ENCODE data around the gene LRRC3C.

LRRC3C gene

DNA sequence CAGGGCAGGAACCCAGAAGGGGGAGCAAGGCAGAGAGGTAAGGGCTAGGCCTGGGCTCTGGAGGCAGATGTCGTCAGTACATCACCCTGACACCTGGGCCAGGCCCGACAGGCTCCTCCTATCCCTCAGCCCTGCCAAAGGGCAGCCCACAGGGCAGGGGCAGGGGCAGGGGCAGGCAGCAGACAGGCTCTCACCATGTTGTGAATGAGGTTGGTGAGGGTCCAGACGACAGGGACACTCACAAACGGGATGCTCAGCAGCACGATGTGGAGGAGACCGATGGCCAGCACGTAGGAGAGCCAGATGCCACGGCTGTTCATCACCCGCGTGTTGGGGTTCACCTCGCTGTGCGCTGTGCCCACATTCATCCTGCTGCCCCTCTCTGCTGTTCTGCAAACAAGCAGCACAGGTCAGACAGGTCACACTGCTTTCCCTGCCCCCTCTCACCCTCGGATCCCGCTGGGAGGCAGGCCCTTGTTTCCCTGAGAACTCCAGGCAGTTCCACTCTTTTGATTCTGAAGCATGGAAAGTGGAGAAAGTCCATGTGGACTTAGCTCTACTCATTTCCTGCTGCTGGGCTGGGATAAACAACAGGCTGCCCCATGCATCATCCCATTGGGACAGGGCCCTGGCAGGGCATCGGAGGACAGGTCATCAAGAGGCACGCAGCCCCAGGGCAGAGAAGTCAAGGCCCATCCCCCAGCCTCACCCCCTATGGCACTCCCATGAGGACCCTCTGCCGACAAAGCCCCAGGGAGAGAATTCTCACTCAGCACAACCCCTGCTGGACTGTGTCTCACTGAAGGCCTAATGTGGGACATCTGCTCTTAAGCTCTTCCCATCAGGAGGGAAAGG is 3.5 kb upstream of the LRRC3C start:
- DNase-seq (ENCODE audit: low spot score), result no peak

DNA sequence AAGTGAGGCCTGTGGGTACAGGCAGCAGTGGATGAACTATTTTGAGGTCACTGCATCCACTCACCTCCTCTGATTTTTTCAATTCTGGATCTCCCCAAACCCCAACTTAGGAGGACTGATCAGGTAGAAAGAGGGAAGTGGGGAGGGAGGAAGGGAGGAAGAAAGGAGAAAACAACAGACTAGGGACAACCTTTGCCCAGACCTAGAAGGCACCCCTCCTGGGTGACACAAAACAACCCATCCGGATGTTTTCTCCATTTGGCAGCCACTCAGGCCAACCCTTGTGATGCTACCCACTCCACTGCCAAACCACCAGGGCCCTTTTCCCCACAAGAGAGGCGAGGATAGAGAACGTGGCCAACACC is 2.9 kb upstream of the LRRC3C start:
- DNase-seq (ENCODE audit: low spot score), result no peak

DNA sequence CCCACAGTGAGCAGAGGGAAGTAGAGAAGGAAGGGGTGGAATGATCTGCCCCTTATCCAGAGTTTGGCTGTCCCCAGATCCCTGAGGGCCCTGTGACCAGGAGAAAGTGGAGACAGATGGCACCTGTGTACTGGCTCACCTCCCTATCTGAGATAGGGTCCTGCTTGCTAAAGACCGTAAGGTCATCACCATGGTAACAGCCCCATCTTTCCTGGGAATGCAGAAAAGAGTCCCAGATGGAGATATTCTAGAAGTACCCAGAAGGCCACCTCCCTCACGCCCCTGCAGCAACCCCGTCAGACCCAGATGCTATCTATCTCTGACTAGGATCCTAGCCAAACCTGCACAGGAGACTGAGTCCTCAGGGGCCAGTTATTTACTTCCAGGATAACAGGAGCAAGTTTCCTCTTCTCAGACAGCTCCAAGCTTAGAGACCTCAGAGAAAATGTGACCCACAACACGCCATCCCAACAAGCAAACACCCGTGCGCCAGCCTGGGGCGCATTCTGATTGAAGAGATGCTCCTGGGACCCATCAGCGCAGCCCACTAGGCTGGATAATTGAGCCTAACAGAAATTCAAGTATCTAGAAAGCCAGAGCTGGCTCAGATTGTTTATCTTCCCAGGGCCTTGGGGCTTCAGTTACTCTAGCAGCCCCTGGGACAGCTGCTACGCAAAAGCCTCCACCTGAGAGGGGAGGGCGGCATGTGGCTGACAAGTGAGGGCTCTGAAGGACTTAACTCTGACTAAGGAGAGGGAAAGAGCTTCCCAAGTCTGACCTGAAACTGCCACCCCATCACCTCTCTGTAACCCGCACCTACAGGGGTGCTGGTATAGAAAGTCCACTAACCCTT is 2.0 kb upstream of the LRRC3C start:
- DNase-seq (ENCODE audit: low spot score), result no peak

DNA sequence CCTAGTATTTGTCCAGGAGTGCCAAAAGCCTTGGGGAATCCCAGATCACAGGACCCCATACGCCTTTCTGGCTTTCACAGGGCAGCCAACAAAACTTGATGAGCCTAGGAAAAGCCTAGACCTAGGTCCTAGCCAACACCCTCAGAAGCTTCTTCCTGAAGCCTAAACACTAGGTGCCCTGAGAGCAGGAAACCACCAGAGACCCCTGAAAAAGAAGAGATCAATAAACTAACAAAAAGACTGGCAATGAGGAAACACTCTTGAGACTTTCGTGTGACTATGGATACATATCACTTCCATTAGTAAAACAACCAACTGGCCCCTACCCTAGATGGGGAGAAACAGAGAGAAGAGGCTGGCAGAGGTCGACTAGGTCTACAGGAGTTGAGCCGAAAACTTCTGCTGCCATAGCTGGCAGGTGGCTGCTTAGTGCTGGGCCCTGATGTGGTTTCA is 1.4 kb upstream of the LRRC3C start:
- DNase-seq (ENCODE audit: low spot score), result no peak

DNA sequence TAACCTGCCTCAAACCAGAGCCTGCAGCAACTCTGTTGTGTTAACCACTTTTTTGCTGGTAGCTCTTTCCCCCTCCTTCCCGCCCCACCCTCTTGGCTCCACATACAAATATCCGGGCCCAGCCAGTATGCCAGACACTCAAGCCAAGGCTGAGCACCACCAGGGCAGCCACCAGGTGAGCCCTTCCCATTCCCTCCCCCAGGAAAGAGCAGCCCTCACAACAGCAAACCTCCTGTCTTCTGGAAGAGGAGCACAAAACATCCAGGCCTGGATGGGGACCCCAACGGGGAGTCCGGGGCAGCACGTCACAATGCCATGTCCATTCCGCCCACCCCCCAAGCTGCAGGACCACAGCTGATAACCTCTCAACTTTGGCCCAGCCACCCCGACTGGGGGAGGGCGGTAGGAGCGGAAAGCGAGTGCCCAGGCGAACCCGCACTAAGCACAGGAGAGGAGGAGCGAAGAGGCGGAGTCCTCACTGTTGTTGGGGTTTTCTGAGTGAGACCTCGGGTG is 888 bp upstream of the LRRC3C start:
- peak; percentile 42 for DNase-seq (ENCODE audit: low spot score)

DNA sequence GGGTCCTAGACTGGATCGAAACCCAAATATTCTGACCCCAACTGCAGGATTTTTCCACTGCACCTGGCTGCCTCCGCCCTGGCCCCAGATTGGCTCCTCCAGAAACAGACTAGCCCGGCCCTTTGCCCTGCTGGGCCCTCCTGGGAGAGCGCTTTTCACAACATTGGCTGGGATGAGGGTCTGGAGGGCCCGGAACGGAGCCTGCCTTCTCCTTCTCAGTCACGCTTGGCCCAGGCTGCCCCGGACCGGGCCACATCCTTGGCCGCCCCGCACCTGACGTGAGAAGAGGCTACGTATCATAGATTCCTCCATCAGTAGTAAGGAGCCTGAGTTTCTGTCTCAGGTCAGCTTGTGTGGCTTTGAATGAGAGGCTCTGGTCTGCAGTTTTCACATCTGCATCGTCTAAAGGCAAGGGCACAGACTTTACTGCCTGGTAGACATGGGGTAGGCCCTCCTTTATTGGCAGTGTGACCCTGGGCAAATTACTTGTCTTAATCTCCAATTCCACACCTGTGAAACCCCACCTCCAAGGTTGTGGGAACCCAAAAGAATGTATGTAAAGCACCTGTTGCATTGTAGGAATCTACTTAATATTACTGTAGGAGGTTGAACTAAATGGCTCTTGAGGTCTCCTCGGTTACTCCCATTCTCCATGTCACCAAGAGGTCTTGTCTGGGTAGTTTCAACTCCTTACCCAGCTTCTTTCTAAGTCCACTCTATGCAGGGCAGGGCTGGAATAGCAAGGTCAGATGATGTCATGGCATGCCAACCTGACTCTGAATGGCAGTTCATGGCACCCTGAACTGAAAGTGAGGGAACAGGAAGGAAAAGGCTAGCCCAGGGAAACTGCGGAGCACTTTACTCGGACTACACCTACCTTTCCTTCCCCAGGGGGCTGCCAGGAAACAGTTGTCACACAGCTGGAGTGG is 661 bp downstream of the LRRC3C start:
- DNase-seq (ENCODE audit: low spot score), result peak; percentile 67

DNA sequence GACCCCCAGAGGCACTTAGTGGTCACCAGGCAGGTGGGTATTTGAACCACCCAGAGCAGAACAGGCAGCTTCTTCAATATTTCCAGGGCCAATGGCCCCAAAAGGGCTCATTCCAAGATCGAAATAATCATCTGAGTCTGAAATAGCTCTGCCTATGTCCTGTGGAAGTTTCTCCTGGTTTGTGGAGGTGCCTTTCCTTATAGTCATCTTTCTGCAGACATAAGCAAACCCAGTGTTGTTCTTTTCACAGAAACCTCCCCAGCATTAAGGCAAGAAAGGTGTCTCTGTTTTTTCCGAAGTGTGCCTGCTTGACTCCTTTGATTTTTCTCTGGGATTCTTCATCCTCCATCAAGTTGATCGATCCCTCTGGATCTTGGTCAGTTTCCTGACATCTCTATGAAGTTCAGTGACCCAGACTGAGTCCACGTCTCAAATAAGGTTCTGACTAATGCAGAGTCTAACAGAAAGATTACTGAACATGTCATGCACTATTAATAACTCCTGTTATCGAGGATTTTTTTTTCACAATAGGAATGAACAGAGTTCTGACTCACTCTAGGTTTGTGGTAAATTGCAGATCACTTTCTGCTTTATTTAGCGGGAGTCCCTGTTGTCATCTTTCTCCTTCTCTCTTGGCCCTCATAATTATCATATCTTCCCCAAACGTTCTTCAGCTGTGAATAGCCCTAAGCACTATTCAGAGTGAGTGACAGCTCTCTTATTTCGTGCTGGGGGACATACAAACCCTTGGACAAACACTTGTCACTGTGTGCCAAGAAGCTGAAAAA is 1.5 kb downstream of the LRRC3C start:
- no peak for DNase-seq (ENCODE audit: low spot score)

DNA sequence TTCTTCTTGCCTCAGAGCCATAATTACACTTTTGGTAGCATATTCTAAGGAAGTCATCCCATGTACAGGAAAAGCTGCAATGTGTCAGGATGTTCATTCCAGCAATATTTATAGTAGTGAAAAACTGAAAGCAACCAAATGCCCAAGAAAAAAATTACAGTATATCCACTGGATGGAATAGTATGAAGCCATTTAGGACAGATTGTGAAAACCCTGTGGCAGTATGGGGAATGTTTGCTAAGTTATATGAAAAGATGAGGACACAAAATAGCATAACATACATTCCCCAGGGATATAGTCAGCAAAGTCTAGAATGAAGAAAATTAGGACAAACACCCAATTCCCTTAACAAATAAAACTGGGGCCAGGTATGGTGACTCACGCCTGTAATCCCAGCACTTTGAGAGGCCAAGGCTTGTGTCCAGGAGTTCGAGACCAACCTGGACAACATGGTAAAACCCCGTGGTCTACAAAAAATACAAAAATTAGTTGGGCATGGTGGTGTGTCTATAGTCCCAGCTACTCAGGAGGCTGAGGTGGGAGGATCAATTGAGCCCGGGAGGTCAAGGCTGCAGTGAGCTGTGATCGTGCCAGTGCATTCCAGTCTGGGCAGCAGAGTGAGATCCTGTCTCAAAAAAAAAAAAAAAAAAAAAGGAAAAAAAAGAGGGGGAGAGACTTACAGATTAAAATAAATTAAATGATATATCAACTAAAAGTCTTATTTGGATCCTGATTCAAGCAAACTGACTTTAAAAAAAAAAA is 2.3 kb downstream of the LRRC3C start:
- DNase-seq (ENCODE audit: low spot score), result no peak

DNA sequence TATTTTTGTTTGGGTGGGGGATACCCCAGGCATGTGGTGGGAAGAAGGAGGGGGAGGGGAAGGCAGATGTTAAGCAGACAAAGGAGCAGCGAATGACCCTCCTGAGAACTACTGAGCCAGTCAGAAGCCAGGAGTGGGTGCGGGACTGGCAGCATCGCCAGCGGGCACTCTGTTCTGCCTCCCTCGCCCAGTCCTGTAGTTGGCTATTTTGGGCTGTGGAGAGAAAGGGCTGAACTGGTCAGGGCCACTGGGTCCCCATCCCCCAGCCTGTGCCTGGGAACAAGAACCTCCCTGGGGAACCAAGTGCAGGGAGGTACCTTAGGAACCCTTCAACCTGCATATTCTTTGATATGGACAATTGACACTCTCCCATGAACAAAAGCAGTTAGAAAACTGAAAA is 6.4 kb downstream of the LRRC3C start:
- DNase-seq (ENCODE audit: low spot score), result no peak

DNA sequence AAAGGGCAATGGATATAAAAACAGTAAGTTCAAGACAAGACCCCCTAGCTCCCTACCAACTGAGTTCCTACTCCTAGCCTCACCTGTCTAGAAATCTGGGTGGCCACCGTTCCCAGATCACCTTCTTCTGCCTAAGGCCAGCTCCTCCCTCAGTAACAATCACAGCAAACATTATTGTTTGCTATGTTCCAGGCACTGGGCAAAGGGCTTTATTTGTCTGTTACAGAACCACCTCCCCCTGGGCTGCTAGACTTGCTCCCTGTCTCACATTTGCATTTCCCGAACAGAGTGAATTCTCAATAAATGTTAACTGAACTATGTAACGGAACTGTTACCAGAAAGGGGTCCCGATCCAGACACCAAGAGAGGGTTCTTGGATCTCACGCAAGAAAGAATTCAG is 6.8 kb downstream of the LRRC3C start:
- no peak for DNase-seq (ENCODE audit: low spot score)

DNA sequence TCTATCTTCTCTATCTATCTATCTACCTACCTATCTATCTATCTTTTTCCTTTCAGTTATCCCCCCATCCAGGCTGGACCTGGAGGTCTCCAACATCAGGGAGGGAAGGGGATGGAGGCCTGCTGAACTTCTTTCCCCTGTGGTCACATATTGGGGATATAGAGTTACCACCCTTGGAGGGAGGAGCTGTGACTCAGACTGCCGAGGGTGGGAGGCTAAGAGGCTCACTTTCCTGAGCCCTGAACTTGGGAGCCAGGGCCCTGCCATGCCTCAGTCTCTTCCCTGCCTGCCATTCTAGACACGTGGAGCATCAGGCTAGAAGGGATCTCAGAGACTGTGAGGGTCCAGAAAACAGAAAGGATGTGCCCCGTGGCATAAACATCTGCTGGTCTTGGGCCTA is 8.4 kb downstream of the LRRC3C start:
- DNase-seq (ENCODE audit: low spot score), result no peak

DNA sequence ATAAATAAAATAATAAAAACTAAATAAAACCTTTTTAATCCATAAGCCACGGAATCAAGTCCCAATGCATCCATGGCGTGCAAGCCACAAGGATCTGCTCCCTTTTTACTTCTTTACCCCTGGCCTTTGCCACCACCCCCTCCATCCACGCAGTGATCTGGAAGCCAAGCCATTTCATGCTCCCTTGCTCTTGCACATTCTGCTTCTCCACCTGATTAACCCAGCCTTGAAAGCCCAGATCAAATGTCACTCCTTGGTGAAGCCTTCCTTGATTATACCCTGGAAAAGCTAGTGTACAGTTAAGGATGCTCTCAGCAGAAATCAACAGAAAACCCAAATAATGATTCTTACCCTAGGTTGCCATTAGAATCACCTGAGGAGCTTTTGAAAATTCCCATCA is 9.9 kb downstream of the LRRC3C start:
- no peak for DNase-seq (ENCODE audit: low spot score)

DNA sequence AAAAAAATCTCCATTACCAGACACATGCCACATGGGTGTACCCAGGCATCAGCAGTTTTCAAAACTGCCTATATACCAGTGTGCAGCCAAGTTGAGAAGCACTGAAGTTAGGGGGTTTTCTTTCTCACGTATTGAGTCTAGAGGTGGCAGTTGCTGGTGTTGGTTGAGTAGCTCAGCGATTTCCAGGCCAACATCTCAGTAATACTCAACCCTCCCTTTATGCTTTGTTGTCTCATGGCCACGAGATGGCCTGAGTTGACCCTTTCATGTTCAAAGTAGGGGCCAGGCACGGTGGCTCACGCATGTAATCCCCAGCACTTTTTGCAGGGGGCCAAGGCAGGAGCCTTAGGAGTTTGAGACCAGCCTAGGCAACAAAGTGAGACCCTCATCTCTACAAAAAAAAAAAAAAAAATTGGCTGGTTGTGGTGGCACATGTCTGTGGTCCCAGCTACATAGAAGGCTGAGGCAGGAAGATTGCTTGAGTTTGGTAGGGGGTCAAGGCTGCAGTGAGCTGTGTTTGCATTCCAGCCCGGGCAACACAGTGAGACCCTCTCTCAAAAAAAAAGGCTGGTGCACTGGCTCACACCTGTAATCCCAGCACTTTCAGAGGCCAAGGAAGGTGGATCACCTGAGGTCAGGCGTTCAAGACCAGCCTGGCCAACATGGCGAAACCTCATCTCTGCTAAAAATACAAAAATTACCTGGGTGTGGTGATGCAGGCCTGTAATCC is 10.8 kb downstream of the LRRC3C start:
- no peak for DNase-seq (ENCODE audit: low spot score)

DNA sequence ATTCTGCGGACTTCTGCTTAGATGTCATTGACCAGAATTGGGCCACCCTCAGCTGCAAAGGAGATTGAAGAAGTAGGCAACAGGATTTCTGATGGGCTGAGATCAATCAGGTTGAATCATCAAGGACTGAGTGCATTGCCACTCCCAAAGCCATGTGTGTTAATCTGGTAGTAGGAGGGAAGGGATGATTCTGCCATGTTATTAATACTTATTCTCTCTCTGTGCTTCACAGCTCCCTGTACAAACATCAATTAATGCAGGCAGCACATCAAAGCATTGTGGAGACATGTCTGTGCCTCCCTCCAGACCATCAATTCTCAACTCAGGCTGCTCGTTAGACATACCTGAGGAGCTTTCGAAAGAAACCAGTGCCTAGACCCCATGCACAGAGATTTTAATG is 11.6 kb downstream of the LRRC3C start:
- DNase-seq (ENCODE audit: low spot score), result no peak

DNA sequence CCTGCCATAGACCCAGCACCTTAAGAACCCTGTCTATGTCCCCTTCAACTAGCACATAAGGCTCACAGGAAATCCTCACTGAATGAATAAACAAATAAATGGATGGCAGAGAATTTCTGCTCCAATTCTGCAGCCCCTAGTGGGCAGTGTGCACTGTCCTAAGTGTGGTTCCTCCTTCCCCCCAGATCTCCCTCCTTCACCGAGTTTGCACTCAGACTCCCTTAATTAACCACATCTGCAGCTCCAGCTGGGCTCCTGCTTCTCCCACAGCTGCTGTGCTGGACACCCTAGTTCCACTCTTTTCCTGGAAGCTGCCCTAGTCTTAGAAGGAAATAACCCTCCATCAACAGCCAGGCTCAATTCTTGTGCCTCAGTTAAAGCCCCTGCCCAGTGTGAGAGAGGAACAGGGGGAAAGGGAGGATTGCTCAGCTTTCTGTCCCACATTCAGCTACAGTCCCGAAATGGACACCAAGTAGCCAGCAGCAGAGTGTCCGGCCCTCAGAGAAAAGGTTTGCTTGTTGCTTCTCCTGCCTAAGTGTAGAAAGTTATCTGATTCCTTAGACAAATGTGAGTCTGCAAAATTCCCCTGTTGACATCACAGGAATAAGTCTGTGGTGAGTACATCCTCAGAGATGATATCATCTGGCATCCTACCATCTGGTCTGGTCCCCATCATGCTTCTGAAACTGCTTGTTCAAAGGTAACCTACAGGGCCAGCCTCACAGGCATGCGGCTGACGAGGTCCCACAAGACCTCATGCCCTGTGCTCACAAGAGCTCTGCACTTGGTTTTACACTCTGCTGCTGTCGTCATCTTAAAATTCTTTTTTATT is 12.3 kb downstream of the LRRC3C start:
- DNase-seq (ENCODE audit: low spot score), result no peak

DNA sequence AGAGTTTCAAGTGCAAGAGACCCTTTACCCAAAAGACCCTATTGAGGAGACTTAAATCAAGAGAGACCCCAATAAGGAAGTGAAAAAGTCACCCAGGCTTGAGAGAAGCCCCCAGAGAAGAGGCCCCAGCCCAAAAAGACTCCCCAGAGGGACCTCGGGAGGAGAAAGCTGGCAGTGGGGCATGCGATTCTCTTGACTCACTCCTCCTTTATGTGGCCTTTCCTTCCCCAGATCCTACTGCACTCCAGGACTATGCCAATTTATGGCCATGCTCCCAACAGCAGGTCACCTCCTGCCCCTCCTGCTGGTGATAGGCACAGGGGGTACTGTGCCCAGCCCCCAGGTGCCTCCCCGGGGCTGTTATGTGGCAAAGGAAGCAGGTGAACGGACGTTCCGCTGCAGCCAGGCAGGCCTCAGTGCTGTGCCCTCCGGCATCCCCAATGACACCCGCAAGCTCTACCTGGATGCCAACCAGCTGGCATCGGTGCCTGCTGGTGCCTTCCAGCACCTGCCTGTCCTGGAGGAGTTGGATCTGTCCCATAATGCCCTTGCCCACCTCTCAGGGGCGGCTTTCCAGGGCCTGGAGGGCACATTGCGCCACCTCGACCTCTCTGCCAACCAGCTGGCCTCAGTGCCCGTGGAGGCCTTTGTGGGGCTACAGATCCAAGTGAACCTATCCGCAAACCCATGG is 16.3 kb downstream of the LRRC3C start:
- no peak for DNase-seq (ENCODE audit: low spot score)

DNA sequence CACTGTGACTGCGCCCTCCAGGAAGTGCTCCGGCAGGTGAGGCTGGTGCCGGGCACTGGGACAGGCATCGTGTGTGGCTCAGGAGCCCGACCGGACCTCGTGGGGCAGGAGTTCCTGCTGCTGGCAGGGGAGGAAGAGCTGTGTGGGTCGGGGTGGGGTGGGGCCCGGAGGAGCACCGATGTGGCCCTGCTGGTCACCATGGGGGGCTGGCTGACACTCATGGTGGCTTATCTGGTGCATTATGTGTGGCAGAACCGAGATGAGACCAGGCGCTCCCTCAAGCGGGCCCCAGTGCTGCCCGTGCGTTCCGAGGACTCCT is 16.8 kb downstream of the LRRC3C start:
- DNase-seq (ENCODE audit: low spot score), result no peak

DNA sequence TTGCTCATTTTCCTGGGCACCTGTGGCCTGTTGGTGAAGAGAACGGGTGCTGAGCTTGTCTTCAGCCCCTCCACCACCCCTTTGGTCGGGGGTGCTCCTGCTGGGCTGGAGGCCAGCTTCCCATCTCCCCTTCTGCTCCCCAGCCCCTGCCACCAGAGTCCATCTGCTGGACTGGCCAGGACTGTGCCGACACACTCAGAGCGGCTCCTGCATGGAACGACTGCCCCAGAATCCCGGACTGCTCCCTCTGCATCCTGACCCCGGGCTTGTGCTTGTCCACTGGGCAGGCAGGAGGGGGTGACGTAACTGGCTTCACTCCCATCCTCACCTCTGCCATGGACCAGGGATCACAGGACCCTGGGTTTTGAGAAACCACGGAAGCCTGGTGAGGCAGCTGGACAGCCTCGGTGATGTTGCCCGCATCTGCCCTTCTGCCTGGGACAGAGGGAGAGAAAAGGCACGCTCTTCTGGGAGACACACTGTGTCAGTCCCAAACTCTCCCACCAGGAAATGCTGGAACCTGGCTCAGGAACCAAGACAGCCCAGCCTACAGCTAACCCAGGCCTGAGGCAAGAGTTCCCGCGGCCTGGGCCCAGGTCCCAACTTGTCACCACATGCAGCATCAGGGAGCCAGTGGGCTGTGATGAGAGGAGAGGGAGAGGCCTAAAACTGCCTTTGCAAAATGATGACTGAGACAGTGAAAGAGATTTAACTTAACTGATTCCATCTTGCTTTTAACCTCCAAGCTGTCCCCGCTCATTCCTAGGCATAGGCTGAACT is 19.2 kb downstream of the LRRC3C start:
- DNase-seq (ENCODE audit: low spot score), result no peak
